AG10803 (cell line): ENCODE measurements around the gene NRG3.

Source experiments
- DNase-seq: peaks from one replicate; pipeline ENCODE4 v3.0.0; 2010; ENCODE audit warnings: low read depth
- H3K4me3 ChIP-seq: 2 replicates; pipeline ENCODE4 v1.5.1; 2011; ENCODE audit warnings: mild to moderate bottlenecking, low read length, control low read depth
- TF ChIP-seq, protein P1 (sequence below): conservative IDR thresholded peaks from 2 replicates; pipeline ENCODE4 v1.5.1; 2011; ENCODE audit warnings: mild to moderate bottlenecking, low read length, control low read depth, inconsistent platforms

NRG3 gene

GRCh38 chr10:82817676-82818422 is 942.9 kb downstream of the NRG3 start:
- TF ChIP-seq, protein P1, sequence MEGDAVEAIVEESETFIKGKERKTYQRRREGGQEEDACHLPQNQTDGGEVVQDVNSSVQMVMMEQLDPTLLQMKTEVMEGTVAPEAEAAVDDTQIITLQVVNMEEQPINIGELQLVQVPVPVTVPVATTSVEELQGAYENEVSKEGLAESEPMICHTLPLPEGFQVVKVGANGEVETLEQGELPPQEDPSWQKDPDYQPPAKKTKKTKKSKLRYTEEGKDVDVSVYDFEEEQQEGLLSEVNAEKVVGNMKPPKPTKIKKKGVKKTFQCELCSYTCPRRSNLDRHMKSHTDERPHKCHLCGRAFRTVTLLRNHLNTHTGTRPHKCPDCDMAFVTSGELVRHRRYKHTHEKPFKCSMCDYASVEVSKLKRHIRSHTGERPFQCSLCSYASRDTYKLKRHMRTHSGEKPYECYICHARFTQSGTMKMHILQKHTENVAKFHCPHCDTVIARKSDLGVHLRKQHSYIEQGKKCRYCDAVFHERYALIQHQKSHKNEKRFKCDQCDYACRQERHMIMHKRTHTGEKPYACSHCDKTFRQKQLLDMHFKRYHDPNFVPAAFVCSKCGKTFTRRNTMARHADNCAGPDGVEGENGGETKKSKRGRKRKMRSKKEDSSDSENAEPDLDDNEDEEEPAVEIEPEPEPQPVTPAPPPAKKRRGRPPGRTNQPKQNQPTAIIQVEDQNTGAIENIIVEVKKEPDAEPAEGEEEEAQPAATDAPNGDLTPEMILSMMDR, result no peak
- H3K4me3 ChIP-seq, result no peak overlapping the region
- no peak for DNase-seq

DNA sequence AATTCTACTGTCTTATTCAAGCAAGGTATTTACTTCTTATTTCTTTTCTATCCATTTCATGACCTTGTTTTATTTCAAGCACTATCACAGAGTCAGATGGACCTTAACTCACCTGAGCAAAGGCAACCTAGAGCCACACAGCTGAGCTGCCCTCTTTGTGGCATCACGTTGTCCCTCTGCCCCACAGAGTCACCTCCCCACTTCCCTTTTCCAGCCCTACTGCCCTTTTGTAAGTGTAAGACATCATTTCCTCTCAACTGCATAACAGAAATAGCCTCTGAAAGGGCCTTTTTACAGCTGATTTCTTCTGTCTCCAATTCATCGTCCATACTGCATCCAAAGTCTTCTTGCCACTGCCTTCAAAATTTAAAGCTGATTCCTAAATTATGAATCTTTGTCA is 946.0 kb downstream of the NRG3 start:
- TF ChIP-seq, protein P1, result no peak
- H3K4me3 ChIP-seq, result no peak overlapping the region
- DNase-seq, result no peak

GRCh38 chr10:82826132-82826531 is 951.1 kb downstream of the NRG3 start:
- peak; percentile 88 for DNase-seq
- no peak overlapping the region for H3K4me3 ChIP-seq
- TF ChIP-seq, protein P1, result no peak

- TF ChIP-seq, protein P1, result no peak
- H3K4me3 ChIP-seq, result no peak overlapping the region
- DNase-seq, result peak; percentile 18
These were observed 952.9 kb downstream of the NRG3 start for GRCh38 chr10:82827901-82828300.

- no peak overlapping the region for H3K4me3 ChIP-seq
- TF ChIP-seq, protein P1, result no peak
- no peak for DNase-seq
These were observed 972.2 kb downstream of the NRG3 start for GRCh38 chr10:82847242-82847641.

- DNase-seq, result no peak
- TF ChIP-seq, protein P1, result no peak
- H3K4me3 ChIP-seq, result no peak overlapping the region
These were observed 975.2 kb downstream of the NRG3 start for GRCh38 chr10:82850191-82850590.

DNA sequence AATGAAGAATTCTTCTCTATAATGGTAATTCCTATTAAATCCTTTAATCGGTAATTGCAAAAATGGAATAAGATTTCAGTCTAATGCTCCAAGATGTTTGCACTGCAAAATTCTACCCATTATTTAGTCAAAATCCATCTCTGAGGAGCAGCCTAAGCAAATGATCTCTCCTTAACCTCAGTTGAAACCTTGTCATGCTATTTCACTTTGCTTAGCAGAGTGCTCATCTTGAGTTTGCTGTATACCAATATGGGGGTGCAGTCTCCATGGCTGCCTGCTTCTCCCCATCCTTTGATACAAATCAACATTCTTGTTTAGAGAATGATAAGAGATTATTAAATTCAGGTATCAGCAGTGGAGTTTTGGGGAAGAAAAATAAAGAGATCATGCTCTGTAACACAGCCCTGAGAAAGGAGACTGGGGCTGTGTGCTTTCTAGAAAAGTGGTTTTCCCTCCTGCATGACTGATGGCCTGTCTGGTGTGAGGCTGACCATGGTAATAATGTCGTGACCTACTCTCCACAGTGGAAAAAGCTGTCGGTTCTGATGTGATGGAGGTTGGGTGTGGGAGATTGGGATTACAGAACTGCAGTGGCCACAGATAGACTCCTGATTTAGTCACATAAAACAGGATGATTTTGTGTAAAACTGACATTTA is 982.1 kb downstream of the NRG3 start:
- no peak for DNase-seq
- H3K4me3 ChIP-seq, result no peak overlapping the region
- TF ChIP-seq, protein P1, result no peak
